Activated CD8-positive, alpha-beta memory T cell treated with anti-CD3 and anti-CD28 coated beads, Interleukin-2, amount 50 U/mL, for 1 hour (primary cell): ENCODE data around the gene CHD1.
A peak's percentile ranks its signal among the peaks of the same experiment; 100 is the strongest.

Experiments
- DNase-seq: peaks from one replicate; pipeline ENCODE4 v3.0.0-alpha.2; 2020; ENCODE audit errors: extremely low read depth

CHD1 gene

GRCh38 chr5:98935206-98935605 lies 6.4 kb upstream of the CHD1 start:
- DNase-seq = no peak

- DNase-seq = no peak
Measured at GRCh38 chr5:98934546-98934945, 5.7 kb upstream of the CHD1 start.

- no peak for DNase-seq
Measured at GRCh38 chr5:98933445-98934072, 4.8 kb upstream of the CHD1 start.

- DNase-seq = no peak
Measured at GRCh38 chr5:98930972-98931762, 2.4 kb upstream of the CHD1 start.

- no peak for DNase-seq
Measured at GRCh38 chr5:98929710-98930298, 997 bp upstream of the CHD1 start.

GRCh38 chr5:98927989-98928872 lies 576 bp downstream of the CHD1 start:
- no peak for DNase-seq

GRCh38 chr5:98927242-98927988 lies 1.4 kb downstream of the CHD1 start:
- peak; percentile 56 for DNase-seq

GRCh38 chr5:98923966-98924365 lies 4.8 kb downstream of the CHD1 start:
- DNase-seq = no peak

GRCh38 chr5:98921947-98922505 lies 6.8 kb downstream of the CHD1 start:
- DNase-seq = no peak

GRCh38 chr5:98917433-98917832 lies 11.4 kb downstream of the CHD1 start:
- DNase-seq = no peak

GRCh38 chr5:98916540-98916939 lies 12.3 kb downstream of the CHD1 start:
- no peak for DNase-seq

GRCh38 chr5:98913911-98914310 lies 14.9 kb downstream of the CHD1 start:
- no peak for DNase-seq

GRCh38 chr5:98911280-98912040 lies 17.3 kb downstream of the CHD1 start:
- no peak for DNase-seq

- DNase-seq = no peak
Measured at GRCh38 chr5:98909363-98909762, 19.4 kb downstream of the CHD1 start.

- DNase-seq = no peak
Measured at GRCh38 chr5:98907951-98908350, 20.9 kb downstream of the CHD1 start.

- DNase-seq = no peak
Measured at GRCh38 chr5:98906756-98907355, 22.0 kb downstream of the CHD1 start.

GRCh38 chr5:98905857-98906688 lies 22.7 kb downstream of the CHD1 start:
- DNase-seq = no peak

GRCh38 chr5:98904780-98905179 lies 24.0 kb downstream of the CHD1 start:
- no peak for DNase-seq

- DNase-seq = no peak
Measured at GRCh38 chr5:98902733-98903132, 26.1 kb downstream of the CHD1 start.
